H1 (cell line): Measurements from ENCODE around the gene POLN. TPM values are rescaled to one million over a fixed set of nuclear protein-coding genes. Genes with fewer than 3 reads are reported as not detected.

Experiments
- CTCF ChIA-PET: fragments of 300-600 bp; sonication (Branson Sonifier 250); formaldehyde crosslinking; loops from one replicate; lab custom pipeline; 2021; ENCODE audit not compliant: partially characterized antibody; lab: Charles Lee
- POLR2A ChIA-PET: fragments of 300-600 bp; sonication (Branson Sonifier 250); formaldehyde crosslinking; loops from one replicate; lab custom pipeline; 2021; ENCODE audit warnings: inconsistent platforms; ENCODE audit not compliant: partially characterized antibody; lab: Charles Lee
- DNase-seq, 2 experiments: peaks; one replicate each; pipeline versions ENCODE4 v3.0.0 to v3.0.0-alpha.2; 2010 to 2022; ENCODE audit warnings: low spot score in 2 of 2, low read depth in 1 of 2, mixed read lengths in 1 of 2
- FAIRE-seq: peaks from 2 replicates; lab custom pipeline; 2011; peaks lifted over from hg19 to GRCh38; lab: Jason Lieb, UNC
- H2AFZ ChIP-seq: 2 replicates; pipeline ENCODE4 v1.8.1; 2012; ENCODE audit warnings: low read length, inconsistent platforms
- H2AK5ac ChIP-seq: 2 replicates; pipeline ENCODE4 v1.6.1; 2013; ENCODE audit warnings: low read depth, low read length
- H2BK120ac ChIP-seq: replicated peaks from 2 replicates; pipeline ENCODE3; 2013; ENCODE audit warnings: low read depth, low read length, inconsistent platforms
- H2BK12ac ChIP-seq: 2 replicates; pipeline ENCODE4 v1.6.1; 2013; ENCODE audit warnings: low read depth, low read length
- H2BK15ac ChIP-seq: 2 replicates; pipeline ENCODE4 v1.6.1; 2013; ENCODE audit warnings: low read length
- H2BK20ac ChIP-seq: 2 replicates; pipeline ENCODE4 v1.6.1; 2013; ENCODE audit warnings: low read length
- H2BK5ac ChIP-seq: 2 replicates; pipeline ENCODE4 v1.6.1; 2013; ENCODE audit warnings: low read depth, low read length
- H3K14ac ChIP-seq: 2 replicates; pipeline ENCODE4 v1.6.1; 2013; ENCODE audit warnings: inconsistent platforms; ENCODE audit not compliant: insufficient read length
- H3K18ac ChIP-seq: 2 replicates; pipeline ENCODE4 v1.6.1; 2013; ENCODE audit warnings: low read length; ENCODE audit errors: extremely low read depth
- H3K23ac ChIP-seq: 2 replicates; pipeline ENCODE4 v1.6.1; 2013; ENCODE audit warnings: inconsistent platforms; ENCODE audit not compliant: insufficient read length
- H3K23me2 ChIP-seq: 2 replicates; pipeline ENCODE4 v1.6.1; 2013; ENCODE audit warnings: low read depth, low read length
- H3K27ac ChIP-seq: 2 replicates; pipeline ENCODE4 v1.6.1; 2011; ENCODE audit warnings: low read depth, low read length, inconsistent platforms
- H3K27me3 ChIP-seq, 4 experiments: replicated peaks in 1 of 4; 1 replicate in 1 of 4; 2 replicates in 3 of 4; pipeline versions ENCODE4 v1.6.1 to v1.8.1; 2011 to 2013; ENCODE audit warnings: low read length in 3 of 4, mild to moderate bottlenecking in 3 of 4, inconsistent platforms in 2 of 4, mixed read lengths in 2 of 4, moderate library complexity in 1 of 4; ENCODE audit not compliant: control insufficient read depth in 3 of 4, insufficient read depth in 3 of 4; ENCODE audit errors: extremely low read depth in 1 of 4
- H3K36me3 ChIP-seq, 4 experiments: 2 replicates each; pipeline versions ENCODE4 v1.6.1 to v1.8.1; 2011 to 2013; ENCODE audit warnings: mild to moderate bottlenecking in 4 of 4, low read length in 3 of 4, moderate library complexity in 2 of 4, control low read depth in 1 of 4, inconsistent platforms in 1 of 4; ENCODE audit not compliant: insufficient read depth in 4 of 4, control insufficient read depth in 2 of 4
- H3K4ac ChIP-seq: replicated peaks from 2 replicates; pipeline ENCODE3; 2013; ENCODE audit warnings: low read length, low read depth, mixed read lengths, inconsistent platforms; ENCODE audit not compliant: insufficient read length
- H3K4me1 ChIP-seq, 4 experiments: replicated peaks in 1 of 4; 1 replicate in 1 of 4; 2 replicates in 3 of 4; pipeline versions ENCODE4 v1.6.1 to v1.8.1; 2011 to 2013; ENCODE audit warnings: low read length in 3 of 4, inconsistent platforms in 2 of 4, mixed read lengths in 1 of 4; ENCODE audit not compliant: insufficient read depth in 4 of 4, control insufficient read depth in 3 of 4
- H3K4me2 ChIP-seq, 2 experiments: 2 replicates each; pipeline versions ENCODE4 v1.6.1 to v1.8.1; 2011 to 2013; ENCODE audit warnings: low read depth in 2 of 2, low read length in 2 of 2, control low read depth in 1 of 2, inconsistent platforms in 1 of 2, mild to moderate bottlenecking in 1 of 2; ENCODE audit not compliant: insufficient read depth in 1 of 2
- H3K4me3 ChIP-seq, 4 experiments: fragments of 200-600, 300-600 bp in 1 of 4; sonication (generic), shearing (Covaris generic), sonication (Bioruptor Twin) in 1 of 4; 2 replicates each; pipeline versions ENCODE4 v1.5.1 to v1.8.1; 2011 to 2016; ENCODE audit warnings: low read length in 4 of 4, low read depth in 3 of 4, control low read depth in 2 of 4, inconsistent platforms in 2 of 4, mild to moderate bottlenecking in 2 of 4, mixed read lengths in 1 of 4, moderate library complexity in 1 of 4; ENCODE audit not compliant: insufficient read depth in 2 of 4; ENCODE audit errors: extremely low read depth in 1 of 4
- H3K56ac ChIP-seq: replicated peaks from 2 replicates; pipeline ENCODE3; 2013; ENCODE audit warnings: low read depth, mild to moderate bottlenecking, mixed read lengths, low read length, inconsistent platforms; ENCODE audit not compliant: insufficient read length
- H3K79me1 ChIP-seq: 2 replicates; pipeline ENCODE4 v1.6.1; 2013; ENCODE audit warnings: low read depth, low read length, control low read depth
- H3K79me2 ChIP-seq, 2 experiments: 2 replicates each; pipeline versions ENCODE4 v1.6.1 to v1.8.1; 2012 to 2013; ENCODE audit warnings: low read length in 2 of 2, mild to moderate bottlenecking in 2 of 2, inconsistent platforms in 1 of 2; ENCODE audit not compliant: insufficient read depth in 2 of 2, control insufficient read depth in 1 of 2
- H3K9ac ChIP-seq, 4 experiments: replicated peaks in 1 of 4; 1 replicate in 1 of 4; 2 replicates in 3 of 4; pipeline versions ENCODE4 v1.6.1 to v1.8.1; 2011 to 2013; ENCODE audit warnings: low read depth in 3 of 4, low read length in 3 of 4, control low read depth in 2 of 4, mild to moderate bottlenecking in 2 of 4, moderate library complexity in 2 of 4, inconsistent platforms in 1 of 4; ENCODE audit errors: extremely low read depth in 1 of 4
- H3K9me3 ChIP-seq, 2 experiments: 2 replicates each; pipeline versions ENCODE4 v1.6.1 to v1.8.1; 2012 to 2013; ENCODE audit warnings: mild to moderate bottlenecking in 2 of 2, moderate library complexity in 2 of 2, control low read depth in 1 of 2, inconsistent platforms in 1 of 2, low read depth in 1 of 2, low read length in 1 of 2, mixed read lengths in 1 of 2; ENCODE audit not compliant: insufficient read depth in 2 of 2
- H4K20me1 ChIP-seq, 2 experiments: replicated peaks in 1 of 2; 2 replicates each; pipeline versions ENCODE3 to v1.8.1; 2011 to 2013; ENCODE audit warnings: inconsistent platforms in 2 of 2, low read length in 2 of 2, mild to moderate bottlenecking in 1 of 2; ENCODE audit not compliant: insufficient read depth in 2 of 2, control insufficient read depth in 1 of 2
- H4K5ac ChIP-seq: 2 replicates; pipeline ENCODE4 v1.6.1; 2013; ENCODE audit warnings: low read length, low read depth, mixed read lengths, inconsistent platforms; ENCODE audit not compliant: insufficient read length
- H4K8ac ChIP-seq: 2 replicates; pipeline ENCODE4 v1.8.0; 2013; ENCODE audit warnings: mild to moderate bottlenecking, moderate library complexity, low read length, inconsistent platforms; ENCODE audit not compliant: insufficient read depth; ENCODE audit errors: extremely low read depth
- H4K91ac ChIP-seq: replicated peaks from 2 replicates; pipeline ENCODE3; 2013; ENCODE audit warnings: low read length, mixed read lengths, inconsistent platforms; ENCODE audit not compliant: insufficient read length
- BACH1 ChIP-seq: IDR thresholded peaks from 2 replicates; pipeline ENCODE4 v1.6.1; 2012; ENCODE audit warnings: low read length, improper control_type of control experiment
- CTCF ChIP-seq, 3 experiments: IDR thresholded peaks; 1 replicate in 2 of 3; 2 replicates in 1 of 3; pipeline versions ENCODE4 v1.5.1 to v1.6.1; 2011; ENCODE audit warnings: low read length in 3 of 3, mild to moderate bottlenecking in 3 of 3, inconsistent platforms in 2 of 3, low read depth in 1 of 3, moderate library complexity in 1 of 3; ENCODE audit not compliant: insufficient read depth in 1 of 3; ENCODE audit errors: control extremely low read depth in 1 of 3
- KDM4A ChIP-seq: IDR thresholded peaks from one replicate; pipeline ENCODE4 v1.7.1; 2012; ENCODE audit warnings: low read depth, mild to moderate bottlenecking, moderate library complexity, low read length, inconsistent platforms; ENCODE audit not compliant: severe bottlenecking
- POU5F1 ChIP-seq: IDR thresholded peaks from 2 replicates; pipeline ENCODE4 v1.6.1; 2011; ENCODE audit warnings: low read depth, mild to moderate bottlenecking, low read length, moderate library complexity
- RBBP5 ChIP-seq: IDR thresholded peaks from 2 replicates; pipeline ENCODE4 v1.7.1; 2012; ENCODE audit warnings: low read depth, mild to moderate bottlenecking, inconsistent platforms, low read length, moderate library complexity, borderline replicate concordance
- SIN3A ChIP-seq, 2 experiments: IDR thresholded peaks in 1 of 2; conservative IDR thresholded peaks in 1 of 2; 2 replicates each; pipeline ENCODE4 v1.6.1; 2011 to 2012; ENCODE audit warnings: low read length in 2 of 2, improper control_type of control experiment in 1 of 2, low read depth in 1 of 2, mild to moderate bottlenecking in 1 of 2
- SIX5 ChIP-seq: IDR thresholded peaks from 2 replicates; pipeline ENCODE4 v1.6.1; 2011; ENCODE audit warnings: mild to moderate bottlenecking, low read depth, low read length
- SRF ChIP-seq: IDR thresholded peaks from 2 replicates; pipeline ENCODE4 v1.6.1; 2011; ENCODE audit warnings: mild to moderate bottlenecking, low read depth, low read length, moderate library complexity
- WGBS, 2 experiments: shearing (Covaris generic) in 1 of 2; methylation state at CpG; one replicate each; pipeline versions ENCODE4 v1.1.6 to v1.1.7; 2013 to 2015; ENCODE audit warnings: low lambda C conversion rate in 2 of 2, mixed read lengths in 2 of 2, inconsistent platforms in 1 of 2, low coverage in 1 of 2, missing lambda C conversion rate in 1 of 2; ENCODE audit not compliant: insufficient replicate concordance in 2 of 2, insufficient coverage in 1 of 2, insufficient read length in 1 of 2; ENCODE audit errors: extremely low coverage in 1 of 2, missing lambda C conversion rate in 1 of 2; 5-methylcytosine and 5-hydroxymethylcytosine counted together
- polyA plus RNA-seq, 7 experiments: library from polyadenylated mRNA; depleted of rRNA in 3 of 7; stranded (reverse) in 5 of 7; unstranded in 2 of 7; fragments of >200 nt in 5 of 7; fragments of 200-250 nt in 2 of 7; gene quantifications; 1 replicate in 5 of 7; 2 replicates in 1 of 7; 4 replicates in 1 of 7; pipeline versions ENCODE4 v1.2.1 to v1.2.3, GENCODE V29; 2011 to 2013; ENCODE audit warnings: missing spikeins in 2 of 7, mixed read lengths in 2 of 7
- total RNA-seq: library from RNA; stranded (reverse); fragmentation: NEBNext Ultra II Directional; extraction: Animal tissue kit (Norgen Biotek cat#: 25700); gene quantifications from 2 replicates; pipeline ENCODE4 v1.2.1, GENCODE V29; 2021

The POLN gene
- total and polyA plus RNA-seq, 2 of the 8 experiments (the other 6 are each of a cell fraction or from before 2014, with no cell fraction given), result 0.98 to 1.5 TPM

GRCh38 chr4:2127609-2128332 lies 114.2 kb downstream of the POLN start:
- H3K9ac ChIP-seq, result no peak overlapping the region
- H2AK5ac ChIP-seq, result no peak overlapping the region
- H2BK15ac ChIP-seq, result no peak overlapping the region
- no peaks in the 10 kb centered on the region for H3K27me3 ChIP-seq
- H4K8ac ChIP-seq, result no peak overlapping the region
- ChIA-PET POLR2A (no interaction called here), CTCF (interaction anchor here (0.5 to 2.0 kb wide), 4 partner anchors 10 to 528 kb away, joined by 3 to 4 read pairs (median 4); no protein-coding TSS in a partner anchor)
- no peaks in the 10 kb centered on the region for H4K20me1 ChIP-seq
- H3K36me3 ChIP-seq, result no peaks in the 10 kb centered on the region
- H3K79me2 ChIP-seq, result no peaks in the 10 kb centered on the region
- no peak overlapping the region for H2BK20ac ChIP-seq
- H3K4me3 ChIP-seq, result no peak overlapping the region
- no peak overlapping the region for H2BK12ac ChIP-seq
- no peak overlapping the region for H2AFZ ChIP-seq
- no peak overlapping the region for H3K18ac ChIP-seq
- no peak overlapping the region for H3K56ac ChIP-seq
- no peak overlapping the region for H4K91ac ChIP-seq
- H3K4ac ChIP-seq, result no peak overlapping the region
- H3K23ac ChIP-seq, result no peak overlapping the region
- no peak for DNase-seq
- no peak overlapping the region for H2BK5ac ChIP-seq
- 89% methylated on average over 20 of the region's 20 CpGs; no CpG with 5 or more reads in 1 of the 2 experiments for WGBS, 2 experiments
- peaks cover 0 to 6% of the 10 kb centered on the region in 2 experiments; a peak in 1 of 4 replicates for H3K9me3 ChIP-seq
- no peak overlapping the region for H4K5ac ChIP-seq
- no peak overlapping the region for H2BK120ac ChIP-seq
- H3K27ac ChIP-seq, result no peak overlapping the region
- no peak overlapping the region for H3K14ac ChIP-seq
- H3K4me1 ChIP-seq, result no peaks in the 10 kb centered on the region; a peak in 1 of 7 replicates
- no peak for TF ChIP-seq RBBP5
- TF ChIP-seq SIX5, result no peak
- TF ChIP-seq SRF, result no peak
- no peak for TF ChIP-seq SIN3A (conservative IDR thresholded peaks at IDR 0.05 in 1 of 2, IDR thresholded peaks at IDR 0.05 in 1 of 2; ENCODE audit: low read depth in 1 of 2, low read length in 2 of 2)
- TF ChIP-seq BACH1, result no peak
- TF ChIP-seq KDM4A, result no peak
- TF ChIP-seq POU5F1, result no peak
- TF ChIP-seq CTCF (IDR thresholded peaks at IDR 0.05; ENCODE audit: control extremely low read depth in 1 of 3, insufficient read depth in 1 of 3, low read depth in 1 of 3, low read length in 3 of 3), result no peak
- TF ChIP-seq, all 59 proteins: peak for 0
- Histone ChIP-seq H3K4me2 (no peak overlapping the region), H3K79me1 (no peaks in the 10 kb centered on the region), H3K23me2 (no peaks in the 10 kb centered on the region)
- FAIRE-seq, result no peak
